GM23338 (cell line): Measurements from ENCODE around the gene SNTG2.

Experiments
- CTCF ChIP-seq, 2 experiments: fragments of 200-600 bp in 1 of 2; sonication (generic) in 1 of 2; conservative IDR thresholded peaks; 2 replicates each; pipeline versions ENCODE4 v1.5.1 to v1.6.1; 2016 to 2017; ENCODE audit warnings: antibody characterized with exemption in 2 of 2, low read depth in 2 of 2, mild to moderate bottlenecking in 2 of 2, moderate library complexity in 1 of 2
- EZH2 ChIP-seq: fragments of 200-600 bp; sonication (generic); IDR thresholded peaks from one replicate; pipeline ENCODE4 v1.8.0; 2017; ENCODE audit warnings: antibody characterized with exemption, mild to moderate bottlenecking, low read depth; ENCODE audit not compliant: unreplicated experiment
- EZH2phosphoT487 ChIP-seq: fragments of 200-600 bp; sonication (generic); IDR thresholded peaks from one replicate; pipeline ENCODE4 v1.8.1; 2018; ENCODE audit warnings: antibody characterized with exemption; ENCODE audit not compliant: unreplicated experiment
- JUNB ChIP-seq: IDR thresholded peaks from one replicate; pipeline ENCODE4 v1.6.1; 2016; ENCODE audit warnings: antibody characterized with exemption; ENCODE audit not compliant: unreplicated experiment
- POLR2AphosphoS5 ChIP-seq: IDR thresholded peaks from 2 replicates; pipeline ENCODE4 v1.6.1; 2016; ENCODE audit warnings: antibody characterized with exemption, low read depth

- TF ChIP-seq CTCF (conservative IDR thresholded peaks at IDR 0.05; ENCODE audit: low read depth in 2 of 2) (no peak), EZH2phosphoT487 (no peak), POLR2AphosphoS5 (no peak), JUNB (no peak), EZH2 (no peak)
Observed at GRCh38 chr2:1236606-1237005, 286.0 kb downstream of the SNTG2 start.
